ENCODE data around the gene RAMACL.

DNA sequence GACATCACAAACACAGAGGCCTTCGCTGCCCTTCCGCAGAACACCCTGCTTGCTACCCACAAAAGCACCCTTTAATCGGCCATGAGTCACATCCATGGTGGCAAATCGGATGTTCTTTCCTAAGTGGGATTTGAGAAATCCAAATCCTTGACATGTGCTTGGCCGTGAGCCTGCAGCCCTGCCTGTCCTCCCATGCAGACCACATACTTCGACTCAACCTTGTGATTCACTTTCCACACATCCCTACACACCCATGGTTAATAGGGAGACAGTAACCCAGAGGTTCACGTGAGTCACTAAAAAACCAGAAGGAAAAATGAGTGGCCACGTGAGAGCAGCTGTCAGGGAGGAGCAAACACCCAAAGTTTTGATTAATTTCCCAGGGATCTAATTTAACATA lies 19.4 kb downstream of the RAMACL start:
- TF ChIP-seq, protein P1, sequence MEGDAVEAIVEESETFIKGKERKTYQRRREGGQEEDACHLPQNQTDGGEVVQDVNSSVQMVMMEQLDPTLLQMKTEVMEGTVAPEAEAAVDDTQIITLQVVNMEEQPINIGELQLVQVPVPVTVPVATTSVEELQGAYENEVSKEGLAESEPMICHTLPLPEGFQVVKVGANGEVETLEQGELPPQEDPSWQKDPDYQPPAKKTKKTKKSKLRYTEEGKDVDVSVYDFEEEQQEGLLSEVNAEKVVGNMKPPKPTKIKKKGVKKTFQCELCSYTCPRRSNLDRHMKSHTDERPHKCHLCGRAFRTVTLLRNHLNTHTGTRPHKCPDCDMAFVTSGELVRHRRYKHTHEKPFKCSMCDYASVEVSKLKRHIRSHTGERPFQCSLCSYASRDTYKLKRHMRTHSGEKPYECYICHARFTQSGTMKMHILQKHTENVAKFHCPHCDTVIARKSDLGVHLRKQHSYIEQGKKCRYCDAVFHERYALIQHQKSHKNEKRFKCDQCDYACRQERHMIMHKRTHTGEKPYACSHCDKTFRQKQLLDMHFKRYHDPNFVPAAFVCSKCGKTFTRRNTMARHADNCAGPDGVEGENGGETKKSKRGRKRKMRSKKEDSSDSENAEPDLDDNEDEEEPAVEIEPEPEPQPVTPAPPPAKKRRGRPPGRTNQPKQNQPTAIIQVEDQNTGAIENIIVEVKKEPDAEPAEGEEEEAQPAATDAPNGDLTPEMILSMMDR (conservative IDR thresholded peaks at IDR 0.05; ENCODE audit: low read depth, low read length), result no peak
- TF ChIP-seq FOS (IDR thresholded peaks at IDR 0.05; ENCODE audit: low read depth, low read length) (peak; percentile 81), CHD1 (IDR thresholded peaks at IDR 0.05; ENCODE audit: low read depth, low read length) (0 out of 2 replicates have a peak, but pooled peaks have one; percentile 57), MAFK (IDR thresholded peaks at IDR 0.05; ENCODE audit: low read depth, low read length) (no peak), POLR2A (IDR thresholded peaks at IDR 0.05; ENCODE audit: low read depth, low read length) (no peak), RCOR1 (IDR thresholded peaks at IDR 0.05; ENCODE audit: insufficient replicate concordance, low read length) (peak; percentile 70), RAD21 (IDR thresholded peaks at IDR 0.05; ENCODE audit: low read length) (peak; percentile 36; the same call in 1 of the 2 replicates), RFX5 (IDR thresholded peaks at IDR 0.05; ENCODE audit: low read depth, low read length) (no peak), MAZ (IDR thresholded peaks at IDR 0.05; ENCODE audit: borderline replicate concordance, low read depth, low read length) (no peak), MXI1 (IDR thresholded peaks at IDR 0.05; ENCODE audit: borderline replicate concordance, low read depth, low read length) (peak; percentile 86)
- TF ChIP-seq, protein P2, sequence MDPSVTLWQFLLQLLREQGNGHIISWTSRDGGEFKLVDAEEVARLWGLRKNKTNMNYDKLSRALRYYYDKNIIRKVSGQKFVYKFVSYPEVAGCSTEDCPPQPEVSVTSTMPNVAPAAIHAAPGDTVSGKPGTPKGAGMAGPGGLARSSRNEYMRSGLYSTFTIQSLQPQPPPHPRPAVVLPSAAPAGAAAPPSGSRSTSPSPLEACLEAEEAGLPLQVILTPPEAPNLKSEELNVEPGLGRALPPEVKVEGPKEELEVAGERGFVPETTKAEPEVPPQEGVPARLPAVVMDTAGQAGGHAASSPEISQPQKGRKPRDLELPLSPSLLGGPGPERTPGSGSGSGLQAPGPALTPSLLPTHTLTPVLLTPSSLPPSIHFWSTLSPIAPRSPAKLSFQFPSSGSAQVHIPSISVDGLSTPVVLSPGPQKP (IDR thresholded peaks at IDR 0.05; ENCODE audit: borderline replicate concordance, low read depth, low read length), result no peak
- TF ChIP-seq, protein P3, sequence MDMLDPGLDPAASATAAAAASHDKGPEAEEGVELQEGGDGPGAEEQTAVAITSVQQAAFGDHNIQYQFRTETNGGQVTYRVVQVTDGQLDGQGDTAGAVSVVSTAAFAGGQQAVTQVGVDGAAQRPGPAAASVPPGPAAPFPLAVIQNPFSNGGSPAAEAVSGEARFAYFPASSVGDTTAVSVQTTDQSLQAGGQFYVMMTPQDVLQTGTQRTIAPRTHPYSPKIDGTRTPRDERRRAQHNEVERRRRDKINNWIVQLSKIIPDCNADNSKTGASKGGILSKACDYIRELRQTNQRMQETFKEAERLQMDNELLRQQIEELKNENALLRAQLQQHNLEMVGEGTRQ (IDR thresholded peaks at IDR 0.05; ENCODE audit: low read depth, low read length), result peak; percentile 86

Measured in IMR-90 (cell line).